Stimulated activated naive B cell treated with anti-CD40 and anti-IgM and Interleukin-4, amounts not matched to agents 10 μg/mL and 1 μg/mL and 100 μg/mL, for 72 hours (primary cell): ENCODE data around the gene MEGF10.

ENCODE experiments used
- ATAC-seq, 2 donors: fragments of 150-1000 bp; cut with Tn5 transposase; replicated peaks; 2 replicates each; pipeline ENCODE4 v1.10.0; 2021; ENCODE audit warnings: moderate library complexity in 1 of 2
- DNase-seq: peaks from one replicate; pipeline ENCODE4 v3.0.0; 2021
- H3K27ac Mint-ChIP-seq: one replicate; pipeline ENCODE4 v1.8.0; 2022; ENCODE audit warnings: mild to moderate bottlenecking, mixed read lengths
- H3K27me3 Mint-ChIP-seq, 2 donors: one replicate each; pipeline ENCODE4 v1.8.0; 2022; ENCODE audit warnings: mixed read lengths in 2 of 2
- H3K36me3 Mint-ChIP-seq, 2 donors: one replicate each; pipeline ENCODE4 v1.8.0; 2022; ENCODE audit warnings: mixed read lengths in 2 of 2, mild to moderate bottlenecking in 1 of 2
- H3K4me1 Mint-ChIP-seq, 2 donors: one replicate each; pipeline ENCODE4 v1.8.0; 2022; ENCODE audit warnings: mixed read lengths in 2 of 2, mild to moderate bottlenecking in 1 of 2
- H3K4me3 Mint-ChIP-seq, 2 donors: one replicate each; pipeline ENCODE4 v1.8.0; 2022; ENCODE audit warnings: mild to moderate bottlenecking in 2 of 2, mixed read lengths in 2 of 2, moderate library complexity in 1 of 2
- H3K9me3 Mint-ChIP-seq, 2 donors: one replicate each; pipeline ENCODE4 v1.8.0; 2022; ENCODE audit warnings: mixed read lengths in 2 of 2, mild to moderate bottlenecking in 1 of 2

Gene MEGF10

DNA sequence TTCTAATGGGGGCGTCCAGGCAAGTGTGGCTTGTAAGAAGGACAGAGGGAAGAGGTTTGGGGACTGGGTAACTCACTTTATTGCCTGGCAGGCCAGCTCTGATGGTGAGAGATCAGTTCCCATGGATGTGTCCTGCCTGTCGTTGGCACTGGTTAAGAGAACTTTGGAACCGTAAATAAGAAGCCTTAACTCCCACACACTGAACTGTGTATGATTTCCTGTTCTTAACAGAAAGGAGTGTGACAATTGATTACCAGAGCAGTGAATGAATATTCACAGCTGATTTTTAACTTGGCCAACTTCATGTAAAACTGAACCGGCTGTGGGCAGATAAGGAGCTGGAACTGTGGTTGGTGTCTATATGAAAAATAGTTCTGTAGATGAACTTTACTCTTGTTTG, 63.2 kb downstream of the MEGF10 start:
- no peak for DNase-seq
- Mint-ChIP-seq H3K36me3 (no peaks in the 10 kb centered on the region), H3K4me1 (peaks cover 0 to 4% of the 10 kb centered on the region in 2 donors), H3K27ac (no peak overlapping the region), H3K9me3 (no peaks in the 10 kb centered on the region), H3K4me3 (no peak overlapping the region), H3K27me3 (peaks cover 16 to 25% of the 10 kb centered on the region in 2 donors)
- ATAC-seq, result no peak

DNA sequence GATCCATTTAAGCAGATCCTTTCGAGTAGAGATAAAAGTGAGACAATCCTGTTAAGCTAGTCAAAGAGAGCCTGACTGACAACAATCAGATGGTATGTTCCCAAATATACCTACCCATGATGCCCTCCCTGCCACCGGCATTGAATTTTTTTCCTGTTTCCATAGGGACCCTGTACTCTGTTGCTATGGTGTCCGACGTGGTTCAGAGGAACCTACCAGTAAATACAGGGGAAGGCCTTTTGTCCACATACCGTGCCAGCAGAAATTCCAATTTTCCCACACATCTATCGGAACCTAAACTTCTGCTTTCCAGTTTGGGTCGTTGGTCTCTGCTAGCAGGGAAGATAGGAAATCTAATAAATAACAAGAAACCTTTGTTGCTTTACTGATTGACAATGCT, 64.7 kb downstream of the MEGF10 start:
- no peaks in the 10 kb centered on the region for H3K36me3 Mint-ChIP-seq
- H3K4me1 Mint-ChIP-seq, result peaks cover 0 to 4% of the 10 kb centered on the region in 2 donors
- H3K4me3 Mint-ChIP-seq, result no peak overlapping the region
- ATAC-seq, result no peak
- H3K27me3 Mint-ChIP-seq, result peaks cover 16 to 21% of the 10 kb centered on the region in 2 donors
- no peak for DNase-seq
- no peaks in the 10 kb centered on the region for H3K9me3 Mint-ChIP-seq
- H3K27ac Mint-ChIP-seq, result no peak overlapping the region

DNA sequence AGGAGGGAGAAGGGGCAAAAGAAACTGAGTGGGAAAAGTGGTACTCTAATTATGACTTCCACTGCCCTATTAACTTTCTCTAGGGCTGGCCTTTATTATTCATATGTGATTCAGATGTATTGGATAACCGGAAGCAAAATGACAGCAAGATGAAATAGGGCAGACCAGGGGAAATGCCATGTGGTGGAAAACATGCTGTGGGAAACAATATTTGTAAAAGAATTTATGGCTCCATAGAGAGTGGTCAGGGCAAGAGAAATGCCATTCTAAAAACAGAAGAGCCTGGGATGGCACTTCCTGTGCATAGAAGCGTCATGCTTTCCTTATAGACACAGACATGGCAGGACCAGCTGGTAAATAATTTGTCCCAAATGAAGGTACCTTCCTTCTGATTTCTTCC, 67.7 kb downstream of the MEGF10 start:
- H3K9me3 Mint-ChIP-seq, result no peaks in the 10 kb centered on the region
- ATAC-seq, result no peak
- H3K4me3 Mint-ChIP-seq, result no peak overlapping the region
- no peak for DNase-seq
- H3K27me3 Mint-ChIP-seq, result peaks cover 16 to 21% of the 10 kb centered on the region in 2 donors
- peaks cover 0 to 4% of the 10 kb centered on the region in 2 donors for H3K4me1 Mint-ChIP-seq
- no peak overlapping the region for H3K27ac Mint-ChIP-seq
- no peaks in the 10 kb centered on the region for H3K36me3 Mint-ChIP-seq

DNA sequence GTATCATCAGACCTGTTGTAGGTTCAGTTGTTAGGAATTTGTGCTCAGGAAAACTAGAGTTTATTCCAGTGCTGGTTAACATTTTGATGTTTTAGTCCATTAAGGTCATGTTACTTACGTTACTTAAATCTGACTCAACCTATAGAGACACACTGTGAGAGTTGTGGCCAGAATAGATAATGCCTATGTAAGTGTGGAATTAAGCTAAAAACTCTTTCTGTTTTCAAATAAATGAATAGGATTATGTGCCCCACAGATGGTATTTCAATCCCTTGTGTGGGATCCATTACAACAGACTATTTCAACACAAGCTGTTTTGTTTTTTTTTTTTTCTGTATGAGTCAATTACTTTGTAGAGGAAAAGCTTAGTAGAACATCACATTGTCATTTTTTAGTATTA, 68.1 kb downstream of the MEGF10 start:
- no peaks in the 10 kb centered on the region for H3K9me3 Mint-ChIP-seq
- ATAC-seq (no peak), DNase-seq (no peak)

DNA sequence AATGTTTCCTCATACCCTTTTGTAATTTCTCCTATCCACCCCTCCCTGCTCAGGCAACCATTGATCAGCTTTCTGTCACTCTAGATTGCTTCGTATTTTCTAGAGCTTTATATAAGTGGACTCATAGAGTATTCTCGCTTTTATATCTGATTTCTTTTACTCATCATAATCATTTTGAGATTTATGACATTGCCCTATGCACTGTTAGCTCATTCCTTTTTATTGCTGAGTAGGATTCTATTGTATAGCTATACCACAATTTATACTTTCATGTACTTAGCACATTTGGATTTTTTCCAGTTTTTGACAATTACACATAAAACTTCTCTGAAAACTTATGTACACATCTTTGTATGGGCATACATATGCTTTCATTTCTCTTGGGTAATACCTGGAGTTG, 68.9 kb downstream of the MEGF10 start:
- H3K4me1 Mint-ChIP-seq, result peaks cover 0 to 4% of the 10 kb centered on the region in 2 donors
- no peaks in the 10 kb centered on the region for H3K36me3 Mint-ChIP-seq
- H3K27ac Mint-ChIP-seq, result no peak overlapping the region
- DNase-seq (no peak), ATAC-seq (no peak)
- no peaks in the 10 kb centered on the region for H3K9me3 Mint-ChIP-seq
- peaks cover 10 to 19% of the 10 kb centered on the region in 2 donors for H3K27me3 Mint-ChIP-seq
- no peak overlapping the region for H3K4me3 Mint-ChIP-seq

More for the DNA sequence above, 68.1 kb downstream of the MEGF10 start:
- H3K4me3 Mint-ChIP-seq, result no peak overlapping the region
- no peak overlapping the region for H3K27ac Mint-ChIP-seq
- peaks cover 0 to 4% of the 10 kb centered on the region in 2 donors for H3K4me1 Mint-ChIP-seq
- H3K36me3 Mint-ChIP-seq, result no peaks in the 10 kb centered on the region
- peaks cover 13 to 16% of the 10 kb centered on the region in 2 donors for H3K27me3 Mint-ChIP-seq

DNA sequence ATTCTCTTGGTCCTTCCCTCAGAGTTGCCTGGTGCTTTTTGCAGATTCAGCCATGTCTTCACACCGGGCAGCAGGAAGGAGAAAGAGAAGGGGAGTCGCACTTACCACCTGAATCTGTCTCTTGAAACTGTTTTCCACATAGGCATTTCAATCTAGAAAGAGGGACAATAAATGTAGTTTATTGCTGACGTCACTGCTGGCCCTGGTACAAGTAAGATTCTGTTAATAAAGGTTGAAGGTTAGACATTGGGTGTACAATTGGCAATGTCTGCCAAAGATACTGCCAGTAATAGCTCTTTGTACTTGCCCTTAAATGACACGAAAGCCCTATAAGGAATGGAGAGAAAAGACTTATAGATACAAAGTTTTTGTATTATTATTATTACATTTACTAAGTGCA, 72.8 kb downstream of the MEGF10 start:
- H3K27me3 Mint-ChIP-seq, result peaks cover 8 to 26% of the 10 kb centered on the region in 2 donors
- no peaks in the 10 kb centered on the region for H3K36me3 Mint-ChIP-seq
- no peak overlapping the region for H3K4me3 Mint-ChIP-seq
- no peaks in the 10 kb centered on the region for H3K9me3 Mint-ChIP-seq
- no peaks in the 10 kb centered on the region for H3K4me1 Mint-ChIP-seq
- ATAC-seq (no peak), DNase-seq (no peak)
- no peak overlapping the region for H3K27ac Mint-ChIP-seq

DNA sequence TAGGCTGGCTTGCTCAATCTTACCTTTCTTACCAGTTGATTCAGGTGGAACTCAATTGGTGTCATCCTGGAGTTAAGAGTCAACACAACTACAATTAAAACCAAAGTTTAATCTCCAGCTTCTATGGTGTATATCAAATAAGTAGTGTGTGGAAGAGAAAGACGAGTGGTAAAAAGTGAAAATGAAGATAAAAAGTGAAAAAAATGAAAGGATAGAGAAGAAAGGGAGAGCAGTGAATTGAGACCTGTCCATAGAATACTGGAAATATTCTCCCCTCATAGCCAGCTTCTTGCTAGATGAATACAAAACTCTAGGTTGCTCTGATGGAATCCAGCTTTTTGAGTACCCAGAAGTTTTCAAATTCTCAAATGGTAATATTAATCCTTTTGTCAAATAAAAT, 76.4 kb downstream of the MEGF10 start:
- Mint-ChIP-seq H3K4me1 (no peaks in the 10 kb centered on the region), H3K27ac (no peak overlapping the region), H3K27me3 (peaks cover 8 to 26% of the 10 kb centered on the region in 2 donors), H3K36me3 (no peaks in the 10 kb centered on the region), H3K4me3 (no peak overlapping the region), H3K9me3 (no peaks in the 10 kb centered on the region)
- no peak for ATAC-seq
- DNase-seq, result no peak

DNA sequence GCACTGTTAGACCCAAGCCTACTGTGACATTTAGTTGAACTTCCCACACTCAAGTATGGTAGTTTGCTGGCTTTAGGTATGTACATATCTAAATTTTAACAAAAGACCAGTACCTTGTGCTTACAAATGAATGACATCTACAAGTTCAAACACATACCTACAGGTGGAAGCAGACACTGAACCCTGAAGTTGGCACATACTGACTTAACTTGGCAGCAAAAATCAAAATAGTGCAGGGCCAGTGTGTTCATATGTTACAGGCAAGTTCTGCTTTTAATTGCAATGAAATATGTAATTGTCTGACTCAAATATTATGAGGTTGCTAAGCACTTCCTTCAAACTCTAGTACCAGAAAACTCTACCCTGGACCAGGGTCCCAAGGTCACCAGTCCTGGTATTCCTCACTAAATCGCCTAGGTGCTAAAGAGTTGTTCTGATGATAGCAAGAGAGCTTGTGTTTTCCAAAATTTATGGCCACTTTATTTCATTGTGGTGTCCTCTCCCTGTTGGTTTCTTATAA, 77.4 kb downstream of the MEGF10 start:
- no peak for DNase-seq
- no peak overlapping the region for H3K4me3 Mint-ChIP-seq
- H3K36me3 Mint-ChIP-seq, result no peaks in the 10 kb centered on the region
- no peak overlapping the region for H3K27ac Mint-ChIP-seq
- H3K4me1 Mint-ChIP-seq, result no peaks in the 10 kb centered on the region
- no peaks in the 10 kb centered on the region for H3K9me3 Mint-ChIP-seq
- ATAC-seq, result no peak
- H3K27me3 Mint-ChIP-seq, result peaks cover 12 to 25% of the 10 kb centered on the region in 2 donors

DNA sequence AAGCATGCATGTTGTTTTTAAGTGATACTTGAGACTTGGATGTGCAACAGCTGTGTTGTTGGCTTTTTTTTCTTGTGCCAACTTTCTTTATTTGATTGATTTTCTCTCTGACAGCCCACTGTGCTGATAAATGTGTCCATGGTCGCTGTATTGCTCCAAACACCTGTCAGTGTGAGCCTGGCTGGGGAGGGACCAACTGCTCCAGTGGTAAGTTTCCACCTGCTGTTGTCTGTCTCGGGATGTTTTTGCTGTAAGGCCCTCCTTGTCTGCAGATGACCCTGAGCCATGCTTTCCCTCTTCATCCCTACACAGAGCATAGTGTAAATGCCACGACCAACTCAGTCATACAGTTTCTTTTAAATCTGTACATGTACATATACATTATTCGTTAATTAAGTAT, 79.2 kb downstream of the MEGF10 start:
- no peak for ATAC-seq
- H3K27me3 Mint-ChIP-seq, result peaks cover 10 to 22% of the 10 kb centered on the region in 2 donors
- no peak overlapping the region for H3K4me3 Mint-ChIP-seq
- H3K27ac Mint-ChIP-seq, result no peak overlapping the region
- DNase-seq, result no peak
- no peaks in the 10 kb centered on the region for H3K4me1 Mint-ChIP-seq
- H3K9me3 Mint-ChIP-seq, result peaks cover 0 to 3% of the 10 kb centered on the region in 2 donors
- H3K36me3 Mint-ChIP-seq, result no peaks in the 10 kb centered on the region

DNA sequence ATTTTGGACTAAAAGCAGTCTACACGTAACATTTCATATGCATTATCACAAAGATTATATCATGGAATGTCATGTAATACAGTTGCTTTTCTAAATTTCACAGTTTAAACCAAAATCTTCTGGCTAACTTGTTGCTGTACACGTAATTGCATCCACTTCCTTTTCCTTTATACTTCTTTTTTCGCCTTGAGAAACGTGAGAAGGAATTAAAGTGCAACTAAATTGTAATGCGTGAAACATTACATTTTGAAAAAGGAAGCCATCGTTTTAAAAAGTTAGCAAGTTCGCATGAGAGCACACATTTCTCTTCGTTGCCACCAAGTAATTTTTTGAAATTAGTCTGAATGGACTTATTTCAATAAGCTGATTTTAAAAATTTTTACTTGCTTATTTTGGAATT, 80.0 kb downstream of the MEGF10 start:
- H3K36me3 Mint-ChIP-seq, result no peaks in the 10 kb centered on the region
- ATAC-seq (no peak), DNase-seq (no peak)
- no peak overlapping the region for H3K4me3 Mint-ChIP-seq
- no peak overlapping the region for H3K27ac Mint-ChIP-seq
- H3K27me3 Mint-ChIP-seq, result peaks cover 11 to 19% of the 10 kb centered on the region in 2 donors
- H3K4me1 Mint-ChIP-seq, result no peaks in the 10 kb centered on the region
- peaks cover 0 to 5% of the 10 kb centered on the region in 2 donors for H3K9me3 Mint-ChIP-seq

DNA sequence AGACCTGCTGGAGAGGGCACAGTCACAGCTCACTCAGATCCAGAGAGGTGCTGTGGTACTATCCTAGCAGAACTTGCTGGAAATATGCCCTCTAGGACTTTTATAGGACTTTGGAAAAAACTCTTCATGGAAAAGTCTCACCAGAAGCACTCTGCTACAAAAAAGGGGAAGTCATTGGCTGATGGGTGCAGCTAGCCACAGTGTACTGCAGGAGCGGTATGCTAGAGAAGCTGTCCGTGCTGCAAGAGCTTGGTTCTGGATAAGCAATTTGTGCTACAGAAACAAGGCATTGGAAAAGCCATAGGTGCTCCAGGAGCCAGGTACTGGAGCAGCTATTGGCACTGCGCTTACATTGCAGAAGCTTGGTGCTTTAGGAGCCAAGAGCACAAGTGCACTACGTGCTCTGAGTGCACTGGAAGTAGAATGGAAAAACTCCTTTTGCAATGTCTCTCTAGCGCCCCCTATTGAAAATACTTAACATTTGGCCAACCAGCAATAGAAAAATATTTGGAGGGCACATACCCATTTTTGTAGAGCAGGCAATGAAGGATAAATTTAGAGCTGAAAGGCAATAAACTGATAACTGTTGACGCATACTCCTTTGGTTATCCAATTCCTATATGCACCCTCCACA, 83.4 kb downstream of the MEGF10 start:
- no peaks in the 10 kb centered on the region for H3K36me3 Mint-ChIP-seq
- no peaks in the 10 kb centered on the region for H3K4me1 Mint-ChIP-seq
- peaks cover 7 to 12% of the 10 kb centered on the region in 2 donors for H3K27me3 Mint-ChIP-seq
- no peak overlapping the region for H3K27ac Mint-ChIP-seq
- ATAC-seq (no peak), DNase-seq (no peak)
- no peak overlapping the region for H3K4me3 Mint-ChIP-seq
- peaks cover 0 to 5% of the 10 kb centered on the region in 2 donors for H3K9me3 Mint-ChIP-seq

DNA sequence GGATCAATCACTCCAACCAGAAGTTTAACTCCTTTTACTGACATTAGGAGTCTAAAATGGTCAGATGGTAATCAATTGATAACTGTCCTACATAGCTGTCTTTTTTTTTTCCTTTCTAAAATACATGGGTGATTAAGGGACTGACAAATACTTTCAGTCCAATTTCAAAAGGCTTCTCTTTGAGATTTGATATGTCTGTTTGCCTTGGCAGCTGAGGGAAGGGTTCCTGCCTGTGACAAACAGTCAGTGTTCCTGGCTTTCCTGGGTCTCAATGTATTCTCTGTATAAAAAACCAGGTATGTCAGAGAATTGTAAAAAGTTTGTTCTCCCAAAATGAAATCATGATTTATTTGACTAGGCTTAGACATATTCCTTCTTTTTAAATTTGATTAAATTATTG, 84.5 kb downstream of the MEGF10 start:
- H3K9me3 Mint-ChIP-seq, result peaks cover 0 to 5% of the 10 kb centered on the region in 2 donors
- no peaks in the 10 kb centered on the region for H3K4me1 Mint-ChIP-seq
- H3K36me3 Mint-ChIP-seq, result no peaks in the 10 kb centered on the region
- ATAC-seq (no peak), DNase-seq (no peak)
- no peak overlapping the region for H3K4me3 Mint-ChIP-seq
- H3K27me3 Mint-ChIP-seq, result peaks cover 9 to 12% of the 10 kb centered on the region in 2 donors
- H3K27ac Mint-ChIP-seq, result no peak overlapping the region

DNA sequence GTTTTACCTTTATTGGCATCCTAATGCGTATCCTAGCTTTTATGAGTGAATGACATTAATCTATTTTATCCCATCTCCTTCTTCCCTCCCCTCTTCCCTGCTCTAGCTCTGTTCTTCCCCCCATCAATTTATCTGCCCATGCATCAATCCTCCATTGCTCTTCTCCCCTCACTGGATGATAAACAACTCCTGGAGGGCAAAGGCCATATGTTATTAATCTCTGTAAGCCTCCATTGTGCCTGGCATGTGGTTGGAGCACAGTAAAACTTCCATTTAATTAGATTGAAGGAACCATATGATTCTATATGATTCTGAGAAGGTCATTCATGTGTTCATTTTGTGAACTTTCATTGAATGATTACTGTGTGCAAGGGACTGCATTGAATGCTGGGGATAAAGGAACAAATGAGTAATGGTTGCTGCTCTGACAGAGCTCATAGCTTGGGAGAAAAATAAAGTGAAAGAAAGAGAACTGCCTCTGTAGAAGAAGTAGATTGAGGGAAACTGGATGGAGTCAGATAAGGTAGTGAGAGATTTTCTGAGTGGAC, 85.0 kb downstream of the MEGF10 start:
- Mint-ChIP-seq H3K27me3 (peaks cover 11 to 12% of the 10 kb centered on the region in 2 donors), H3K36me3 (no peaks in the 10 kb centered on the region), H3K9me3 (peaks cover 0 to 5% of the 10 kb centered on the region in 2 donors), H3K27ac (no peak overlapping the region), H3K4me1 (no peaks in the 10 kb centered on the region), H3K4me3 (no peak overlapping the region)
- no peak for DNase-seq
- no peak for ATAC-seq

DNA sequence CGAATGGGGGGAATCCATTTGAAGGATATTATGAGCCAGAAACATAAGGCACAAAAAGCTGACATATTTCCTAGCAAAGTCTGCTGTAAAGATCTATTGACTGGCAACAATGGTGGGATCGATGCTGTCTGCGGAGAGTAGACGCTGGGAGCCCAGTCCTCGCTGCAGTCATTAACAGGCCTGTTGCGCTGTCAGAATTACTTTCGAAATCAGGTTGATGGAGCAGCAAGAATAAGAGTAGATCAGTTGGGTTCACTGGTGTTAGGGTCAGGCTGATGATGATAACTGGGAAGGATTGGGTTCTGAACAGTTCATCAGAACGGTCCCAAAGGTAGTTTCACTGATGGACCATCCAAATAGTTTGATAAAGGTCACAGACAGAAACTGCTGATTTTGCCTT, 87.1 kb downstream of the MEGF10 start:
- DNase-seq (no peak), ATAC-seq (no peak)
- H3K4me3 Mint-ChIP-seq, result no peak overlapping the region
- H3K36me3 Mint-ChIP-seq, result no peaks in the 10 kb centered on the region
- no peaks in the 10 kb centered on the region for H3K4me1 Mint-ChIP-seq
- H3K27me3 Mint-ChIP-seq, result peaks cover 11 to 17% of the 10 kb centered on the region in 2 donors
- H3K27ac Mint-ChIP-seq, result no peak overlapping the region
- H3K9me3 Mint-ChIP-seq, result peaks cover 0 to 5% of the 10 kb centered on the region in 2 donors

DNA sequence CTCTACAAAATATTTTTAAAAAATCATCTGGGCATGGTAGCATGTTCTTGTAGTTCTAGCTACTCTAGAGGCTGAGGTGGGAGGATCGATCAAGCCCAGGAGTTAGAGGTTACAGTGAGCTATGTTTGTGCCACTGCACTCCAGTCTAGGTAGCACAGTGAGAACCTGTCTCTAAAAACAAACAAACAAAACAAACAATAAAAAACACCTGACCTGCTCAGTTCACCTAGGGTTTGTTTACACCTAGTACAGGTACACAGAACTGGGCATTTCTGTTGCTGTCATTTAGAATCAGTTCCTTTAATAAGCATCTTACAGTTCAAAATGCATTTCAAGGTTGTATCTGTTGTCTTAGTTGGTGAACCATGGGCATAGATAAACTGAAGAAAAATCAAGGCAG, 95.3 kb downstream of the MEGF10 start:
- no peak overlapping the region for H3K4me3 Mint-ChIP-seq
- no peak overlapping the region for H3K27ac Mint-ChIP-seq
- ATAC-seq, result no peak
- H3K27me3 Mint-ChIP-seq, result peaks cover 3 to 10% of the 10 kb centered on the region in 2 donors
- H3K4me1 Mint-ChIP-seq, result no peaks in the 10 kb centered on the region
- no peaks in the 10 kb centered on the region for H3K36me3 Mint-ChIP-seq
- no peak for DNase-seq
- peaks cover 0 to 1% of the 10 kb centered on the region in 2 donors for H3K9me3 Mint-ChIP-seq
